Activated naive CD4-positive, alpha-beta T cell treated with anti-CD3 and anti-CD28 coated beads, Interleukin-2, amount 10 ng/mL, durations not matched to agents 5 hours and 36 hours (primary cell): ENCODE data around the gene POU2AF2. TPM values are rescaled to one million over a fixed set of nuclear protein-coding genes. Genes with fewer than 3 reads are reported as not detected.

Experiments
- total RNA-seq, 2 experiments: library from RNA; stranded (reverse); gene quantifications; one replicate each; pipeline ENCODE4 v1.2.3, GENCODE V29; 2021

Gene POU2AF2
- not detected for total RNA-seq

GRCh38 chr11:111245425-111245824 lies at the start of gene POU2AF2:
Gene POU2AF2 (plus strand): TSS chr11:111245725. CDS start chr11:111245854, 129 bp downstream.

GRCh38 chr11:111298413-111299100 lies 53.0 kb downstream of the POU2AF2 start, which contains the start of gene POU2AF3:
Gene POU2AF3 (plus strand): TSS chr11:111298546. CDS start chr11:111298582, 36 bp downstream.

Other genes with a start within 250 kb of the POU2AF2 start
- gene POU2AF3, start 52.8 kb downstream of the POU2AF2 start, total RNA-seq: not detected
- 1 to 10 TPM; 1.6 to 2.2 TPM for gene POU2AF1, start 133.6 kb downstream of the POU2AF2 start, total RNA-seq